NCI-H526 treated with DMSO at 0.1 percent for 48 hours (cell line): ENCODE measurements around the gene GPR171.

Source experiments
- DNase-seq: peaks from one replicate; lab custom pipeline; 2025; lab: John Stamatoyannopoulos, UW

GPR171 gene

DNA sequence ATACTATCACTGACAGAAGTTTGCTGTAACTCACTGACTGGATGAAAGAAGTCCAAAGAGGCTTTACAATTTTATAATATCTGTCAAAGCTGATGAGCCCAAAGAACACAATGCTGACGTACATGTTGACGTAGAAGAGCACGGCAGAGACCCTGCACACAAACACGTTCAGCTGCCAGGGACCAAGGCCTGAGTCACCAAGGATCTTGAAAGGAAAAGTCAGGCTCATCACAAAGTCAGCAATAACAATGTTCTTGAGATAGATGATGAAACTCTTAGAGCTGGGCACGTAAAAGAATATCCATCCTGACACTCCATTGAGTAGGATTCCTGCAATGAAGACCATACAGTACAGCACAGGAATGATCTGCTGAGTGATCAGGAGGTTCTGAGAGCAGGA, 10.9 kb upstream of the GPR171 start:
- no peak for DNase-seq

DNA sequence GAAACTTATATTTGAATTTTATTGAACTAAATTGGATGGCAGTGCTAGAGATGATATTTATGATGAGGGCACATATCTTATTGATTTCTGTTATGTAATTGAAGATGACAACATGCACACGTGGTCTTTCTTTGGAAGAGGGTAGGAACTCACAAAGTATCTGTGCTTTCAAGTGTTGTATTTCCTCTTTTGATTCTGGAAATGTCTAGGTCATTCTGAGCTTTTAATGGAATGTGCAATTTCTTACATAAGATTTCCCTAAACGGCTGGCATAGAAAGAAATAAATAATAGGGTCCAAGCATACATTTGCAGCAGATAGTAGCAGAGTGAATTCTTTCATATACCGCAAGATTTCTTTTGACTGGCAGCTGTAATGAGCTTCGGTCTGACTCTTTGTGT, 10.1 kb upstream of the GPR171 start:
- no peak for DNase-seq

DNA sequence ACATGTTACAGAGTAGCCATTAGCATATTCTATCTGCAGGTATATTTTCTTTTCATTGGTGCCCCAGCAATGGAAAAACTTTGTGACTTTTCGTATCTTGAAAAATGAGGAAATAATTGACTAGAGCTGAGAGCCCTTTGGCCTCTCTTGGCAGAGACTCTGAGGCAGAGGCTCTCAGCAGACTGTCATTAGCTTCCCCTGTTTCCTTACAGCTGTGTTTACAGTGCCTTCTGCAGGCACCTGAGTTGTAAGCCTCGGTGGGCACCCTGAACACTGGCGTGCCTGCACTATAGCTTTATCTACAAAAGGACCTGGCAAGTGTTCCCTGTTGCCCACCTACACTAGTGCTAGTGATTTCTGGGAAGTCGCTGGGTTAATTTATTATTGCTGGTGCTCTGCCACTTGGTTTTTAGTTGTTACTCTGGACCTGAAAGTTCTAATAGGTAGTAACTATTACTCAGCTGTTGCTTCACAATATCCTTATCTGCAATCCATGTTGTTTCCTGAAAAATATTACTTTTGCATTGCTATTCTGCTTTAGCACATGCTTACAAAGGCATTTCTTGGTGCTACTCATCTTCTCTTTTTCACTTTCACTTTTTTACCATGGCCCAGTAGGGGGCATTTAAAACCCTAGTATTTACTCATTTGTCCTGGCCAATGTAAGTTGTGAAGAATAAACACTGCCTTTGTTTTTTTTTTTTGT, 7.8 kb upstream of the GPR171 start:
- DNase-seq: no peak

DNA sequence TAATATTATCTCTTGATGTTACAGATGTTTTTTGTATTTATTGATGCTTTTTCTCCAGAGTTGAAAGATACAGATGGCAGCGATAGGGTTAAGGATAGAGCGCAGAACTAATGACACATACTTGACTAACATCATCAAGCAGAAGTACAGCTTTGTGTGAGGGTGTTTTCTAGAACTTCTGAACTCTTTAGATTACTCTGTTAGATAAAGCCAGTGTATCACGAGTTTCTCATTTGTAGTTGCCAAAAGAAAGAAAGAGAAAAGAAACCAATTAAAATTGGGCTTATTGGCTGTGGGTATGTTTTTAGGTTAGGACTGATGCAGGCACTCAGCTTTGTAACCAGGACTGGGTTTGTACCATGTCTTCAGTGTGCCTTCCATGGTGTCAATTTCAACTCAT, 6.6 kb upstream of the GPR171 start:
- DNase-seq: no peak

DNA sequence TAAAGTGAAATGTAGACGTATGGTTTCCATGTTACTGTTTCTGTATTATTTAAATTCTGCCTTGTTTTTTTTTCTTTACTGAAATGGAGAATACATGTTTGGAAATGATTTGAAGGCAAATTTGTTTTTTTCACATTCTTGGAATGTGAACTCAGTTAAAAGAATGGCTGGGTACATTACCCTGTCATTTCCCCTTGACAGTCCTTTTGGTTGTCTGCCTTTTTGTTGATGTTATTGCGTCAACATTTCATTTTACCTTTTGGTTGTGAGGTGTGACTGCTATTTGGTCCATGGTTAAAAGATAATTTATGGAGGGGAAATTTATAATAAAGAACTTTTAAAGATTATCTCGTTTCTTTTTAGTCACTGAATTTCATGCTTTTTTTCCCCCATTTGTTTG, 3.2 kb upstream of the GPR171 start:
- DNase-seq: no peak

DNA sequence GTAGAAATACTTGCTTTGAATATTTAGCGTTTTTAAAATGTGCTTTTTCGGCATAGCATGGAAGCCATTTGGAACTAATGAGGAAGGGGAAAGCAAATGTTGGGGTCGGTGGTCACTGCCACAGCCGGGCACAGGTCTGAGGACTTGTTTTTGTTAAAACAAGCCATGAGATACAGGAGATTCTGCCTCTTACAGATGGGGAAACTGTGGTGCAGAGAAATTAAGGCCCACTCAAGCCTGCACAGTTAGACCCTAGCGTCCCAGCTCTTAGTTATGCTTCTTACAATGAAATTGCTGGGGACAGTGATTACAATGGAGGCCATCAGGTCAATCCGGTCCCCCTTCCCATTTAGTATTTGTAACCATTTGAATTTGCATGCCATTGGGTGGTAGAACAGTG, 2.5 kb upstream of the GPR171 start:
- DNase-seq: no peak

DNA sequence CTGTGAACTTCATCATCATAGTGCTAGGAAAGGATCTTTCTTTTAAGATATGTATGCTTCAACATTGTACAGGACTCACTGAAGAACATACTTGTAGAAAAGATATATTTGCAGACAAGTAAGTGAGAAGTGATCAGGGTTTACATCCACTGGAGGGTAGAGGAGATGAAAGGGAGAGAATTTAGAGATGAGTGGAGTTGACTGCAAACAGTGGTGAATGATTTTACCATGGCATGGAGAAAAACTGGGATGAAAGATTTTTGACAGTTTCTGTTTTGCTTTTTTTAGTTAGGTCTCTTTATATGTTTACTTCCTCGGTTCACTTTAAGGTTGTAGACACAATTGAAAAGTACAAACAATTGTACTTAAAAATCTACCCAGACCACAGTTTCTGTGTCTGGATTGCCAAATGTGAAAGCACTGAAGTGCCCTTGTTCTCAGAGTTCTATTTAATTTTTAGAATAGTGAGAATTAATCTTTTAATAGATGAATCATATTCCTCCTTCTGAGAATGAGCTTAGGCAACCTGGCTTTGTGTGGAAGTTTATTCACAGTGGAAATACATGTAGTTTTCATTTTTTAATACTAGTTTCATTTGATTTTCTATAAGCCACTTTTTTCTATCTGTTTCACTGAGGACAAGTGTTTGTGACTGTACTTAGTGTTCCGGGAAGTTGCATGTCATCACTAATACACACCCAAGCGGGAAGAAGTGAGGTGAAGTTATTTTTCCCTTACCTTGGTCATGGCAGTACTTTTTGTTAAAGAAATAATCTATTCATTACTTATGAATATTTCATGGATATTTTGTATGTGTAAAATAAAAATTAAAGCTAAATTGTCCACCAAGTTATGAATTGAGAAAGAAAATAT, 1.8 kb upstream of the GPR171 start:
- DNase-seq: no peak

DNA sequence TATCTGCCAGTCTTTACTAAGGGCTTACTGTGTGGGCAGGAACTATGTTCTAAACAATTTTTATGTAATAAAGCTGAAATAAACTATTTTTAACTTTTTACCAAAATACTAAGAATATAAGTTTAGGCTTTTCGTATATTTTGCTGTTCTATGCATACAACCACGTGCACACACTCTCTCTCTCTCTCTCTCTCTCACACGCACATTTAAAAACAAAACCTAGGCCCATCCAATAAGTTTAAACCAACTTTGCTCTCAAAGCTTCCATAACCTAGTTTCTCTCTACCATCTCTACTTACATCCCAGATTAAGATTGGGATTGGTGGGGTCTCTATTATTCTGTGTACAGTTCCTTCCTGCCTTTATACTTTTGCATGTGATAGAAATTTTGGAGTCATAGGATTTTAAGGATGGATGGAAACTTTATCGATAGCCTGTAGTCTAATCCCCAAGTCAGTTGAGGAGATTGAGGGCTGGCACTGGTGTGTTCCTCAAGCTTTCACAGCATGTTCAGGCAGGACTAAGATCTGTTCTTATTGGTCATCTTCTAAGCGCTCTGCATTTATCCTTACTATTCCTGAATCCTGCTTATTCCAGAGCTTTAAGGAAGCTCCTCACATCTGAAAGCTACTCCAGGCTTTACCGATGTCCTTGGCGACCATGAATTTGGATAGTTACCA, 1.8 kb downstream of the GPR171 start:
- DNase-seq: no peak

DNA sequence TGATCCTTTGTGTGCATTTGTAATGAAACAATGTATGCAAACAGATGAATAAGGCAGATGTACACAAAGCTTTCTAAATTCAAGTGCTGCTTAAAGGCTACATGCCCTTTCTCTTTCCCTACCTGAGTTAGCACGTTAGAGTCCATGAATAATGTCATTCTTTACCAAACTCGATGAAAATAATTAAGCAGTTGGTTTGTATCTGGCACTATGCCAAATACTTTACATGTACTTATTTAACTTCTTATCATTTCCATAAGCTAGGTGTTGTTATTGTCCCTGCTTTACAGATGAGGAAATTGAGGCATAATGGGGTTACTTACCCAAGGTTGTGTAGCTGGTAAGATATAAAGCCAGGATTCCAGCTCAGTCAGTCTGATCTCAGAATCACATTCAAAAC, 2.4 kb downstream of the GPR171 start:
- no peak for DNase-seq

DNA sequence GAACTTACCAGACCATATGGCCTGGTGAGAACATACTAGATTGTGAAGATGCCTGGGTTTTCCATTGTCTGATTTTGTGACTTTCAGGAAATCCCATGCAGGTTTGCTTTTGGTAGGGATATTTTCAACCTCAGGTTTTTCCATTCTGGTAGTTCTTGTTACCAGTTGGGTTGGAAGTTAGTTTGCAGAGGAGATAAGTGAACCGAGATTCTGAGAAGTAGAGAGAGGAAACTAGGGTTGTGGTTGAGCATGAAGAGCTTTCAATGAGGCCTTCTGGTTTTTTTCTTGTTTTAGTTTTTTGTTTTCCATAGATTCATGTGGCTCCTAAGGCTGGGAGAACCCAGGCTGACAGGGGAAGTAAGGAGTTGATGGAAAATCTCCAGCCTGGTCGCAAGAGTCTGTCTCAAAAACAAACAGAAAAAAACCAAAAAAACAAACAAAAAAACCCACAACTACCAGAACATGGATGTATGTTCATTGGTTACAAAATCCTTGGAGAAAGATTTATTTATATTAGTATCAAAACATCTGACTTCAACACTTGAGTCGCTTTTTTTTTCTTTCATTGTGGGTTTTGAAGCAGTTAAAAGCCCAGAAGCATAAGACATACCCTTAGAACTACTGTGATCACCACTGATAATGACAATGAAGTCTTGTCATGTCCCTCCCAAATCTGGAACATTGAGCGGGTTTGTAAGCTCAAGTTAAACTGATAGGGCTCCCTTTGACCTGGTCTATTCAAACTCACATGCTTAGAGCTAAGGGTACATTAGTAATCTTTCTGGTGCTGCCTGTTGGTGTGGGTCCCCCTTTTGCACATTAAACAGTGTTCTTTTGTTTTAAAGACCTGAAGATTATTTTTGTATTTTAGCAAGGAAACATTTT, 3.2 kb downstream of the GPR171 start:
- no peak for DNase-seq

DNA sequence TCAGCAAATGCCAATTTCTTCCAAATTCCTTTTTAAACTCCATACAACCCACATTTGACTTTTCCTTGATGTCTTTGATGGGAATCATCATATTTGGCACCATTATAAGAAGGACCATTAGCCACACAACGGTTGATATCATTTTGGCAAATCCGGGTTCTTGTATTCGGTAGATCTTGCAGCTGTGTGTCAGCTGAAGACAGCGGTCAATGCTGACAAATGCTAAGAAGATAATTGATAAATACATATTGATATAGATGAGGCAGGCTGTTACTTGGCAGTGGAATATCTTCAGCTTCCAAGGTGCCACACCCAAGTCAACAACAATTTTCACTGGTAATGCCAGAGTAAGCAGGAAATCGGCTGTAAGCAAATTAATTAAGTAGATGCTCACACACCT, 4.2 kb downstream of the GPR171 start:
- DNase-seq: peak; percentile 5

DNA sequence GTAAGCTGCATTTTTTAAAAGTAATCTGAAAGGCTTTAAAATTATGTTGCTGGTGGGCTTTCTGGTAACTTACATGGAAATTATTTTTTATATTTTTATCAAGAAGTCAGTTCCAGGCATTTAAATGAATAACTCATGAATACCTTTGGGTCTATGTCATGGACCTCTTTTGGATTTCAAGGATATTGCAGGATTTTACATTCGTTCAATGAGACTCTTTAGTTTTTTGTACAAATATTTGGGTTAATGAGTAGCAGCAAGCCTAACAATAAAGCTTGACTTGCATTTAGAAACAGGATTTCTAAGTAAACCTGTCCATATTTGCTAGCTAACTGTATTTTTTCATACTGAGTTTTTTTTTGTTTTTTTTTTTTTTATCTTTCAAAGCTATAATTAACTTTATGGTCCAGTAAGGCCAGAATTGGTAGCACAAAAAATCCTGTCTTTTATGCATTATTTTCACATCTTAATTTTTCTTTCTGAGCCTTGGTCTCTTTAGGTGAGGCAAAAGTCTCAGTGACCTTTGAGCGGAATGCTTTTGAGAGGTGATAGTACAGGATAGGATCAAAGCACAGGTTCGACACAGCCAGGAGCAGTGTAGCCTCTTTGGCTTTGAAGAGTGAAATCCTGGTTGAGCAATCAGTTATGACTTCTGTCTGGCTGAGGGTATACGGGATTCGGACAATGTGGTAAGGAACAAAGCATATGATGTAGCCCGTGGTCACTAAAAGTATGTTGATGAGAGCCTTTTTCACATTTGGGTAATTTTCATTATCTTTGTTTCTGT, 4.8 kb downstream of the GPR171 start:
- DNase-seq: no peak

DNA sequence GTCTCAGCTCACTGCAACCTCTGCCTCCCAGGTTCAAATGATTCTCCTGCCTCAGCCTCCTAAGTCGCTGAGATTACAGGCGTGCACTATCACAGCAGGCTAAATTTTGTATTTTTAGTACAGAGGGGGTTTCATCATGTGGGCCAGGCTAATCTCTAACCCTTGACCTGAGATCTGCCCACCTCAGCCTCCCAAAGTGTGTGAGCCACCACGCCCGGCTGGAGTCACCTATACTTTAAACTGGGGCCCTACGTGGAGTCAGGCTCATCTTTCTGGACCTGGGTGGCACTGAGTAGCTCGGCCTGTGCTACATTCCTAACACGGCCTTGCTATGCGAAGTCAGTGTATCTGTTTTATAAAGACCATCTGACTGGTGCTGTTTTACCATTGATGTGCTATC, 5.8 kb downstream of the GPR171 start:
- no peak for DNase-seq

DNA sequence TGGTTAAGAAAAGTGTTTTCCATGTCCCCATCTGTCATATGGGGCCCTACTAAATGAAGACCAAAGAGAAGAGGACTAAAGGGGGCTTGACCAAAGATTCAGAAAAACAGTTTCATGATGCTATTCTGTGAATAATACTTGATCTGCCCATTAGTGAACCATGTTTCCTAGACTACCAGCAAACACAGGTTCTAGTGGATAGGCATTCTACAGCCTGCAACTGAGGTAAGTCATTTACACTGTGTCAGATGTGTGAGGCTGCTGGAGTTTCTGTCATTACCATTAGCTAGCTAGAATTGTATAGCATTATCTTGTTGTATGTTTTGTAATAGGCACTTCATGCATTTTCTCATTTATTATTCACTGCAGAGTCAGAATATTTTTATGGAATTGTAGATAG, 6.6 kb downstream of the GPR171 start:
- DNase-seq: no peak

DNA sequence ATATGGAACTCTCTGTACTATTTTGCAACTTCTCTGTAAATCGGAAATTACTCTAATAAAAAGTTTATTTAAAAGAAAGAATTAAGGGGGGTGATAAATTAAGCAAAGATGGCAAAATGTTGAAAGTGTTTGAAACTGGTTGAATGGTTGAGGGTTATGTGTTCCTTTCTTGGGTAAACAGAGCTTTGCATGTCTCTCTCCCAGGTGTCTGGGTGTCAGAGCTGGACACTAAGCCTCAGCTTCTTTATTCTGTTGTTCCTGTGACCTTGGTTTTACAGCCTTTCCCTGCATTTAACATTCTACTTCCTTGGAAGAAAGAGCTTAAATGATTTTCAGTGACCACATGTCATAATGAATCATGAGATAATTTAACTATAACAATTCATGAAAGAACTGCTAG, 7.2 kb downstream of the GPR171 start:
- peak; percentile 46 for DNase-seq

DNA sequence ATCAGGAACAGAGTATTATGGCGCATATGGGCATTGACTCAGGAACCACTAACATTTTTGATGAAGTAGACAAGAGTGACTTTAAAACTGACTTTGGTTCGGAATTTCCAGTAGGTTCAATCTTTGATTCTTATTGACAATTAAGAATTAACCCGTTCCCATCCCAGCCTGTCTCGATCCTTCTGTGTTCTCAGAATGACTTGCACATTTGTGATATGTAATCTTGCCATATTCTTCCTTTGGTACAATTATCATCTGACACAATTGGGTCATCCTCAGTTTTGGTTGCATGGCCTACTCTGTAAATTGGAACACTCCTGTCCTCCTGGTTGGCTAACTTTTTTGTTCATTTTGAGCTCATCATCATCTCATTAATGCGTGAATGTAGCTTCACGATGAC, 10.5 kb downstream of the GPR171 start:
- no peak for DNase-seq

DNA sequence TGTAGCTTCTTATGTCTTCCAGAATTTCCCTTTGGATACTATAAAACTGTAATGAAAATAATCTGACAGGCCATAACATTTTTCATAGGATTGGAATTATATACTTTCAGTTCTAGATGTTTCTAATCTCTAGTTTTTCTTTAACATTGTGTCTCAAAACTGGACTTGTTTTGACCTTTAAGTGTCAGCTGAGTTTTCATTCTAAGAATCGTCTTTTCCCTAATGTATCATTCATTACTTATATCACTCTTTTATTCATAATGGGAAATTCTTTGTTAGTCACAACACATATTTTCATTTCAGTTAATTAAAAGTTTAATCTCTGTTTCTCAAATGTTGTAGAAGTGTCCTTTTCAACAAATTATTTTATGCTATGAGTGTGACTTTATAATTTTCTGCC, 11.9 kb downstream of the GPR171 start:
- no peak for DNase-seq

DNA sequence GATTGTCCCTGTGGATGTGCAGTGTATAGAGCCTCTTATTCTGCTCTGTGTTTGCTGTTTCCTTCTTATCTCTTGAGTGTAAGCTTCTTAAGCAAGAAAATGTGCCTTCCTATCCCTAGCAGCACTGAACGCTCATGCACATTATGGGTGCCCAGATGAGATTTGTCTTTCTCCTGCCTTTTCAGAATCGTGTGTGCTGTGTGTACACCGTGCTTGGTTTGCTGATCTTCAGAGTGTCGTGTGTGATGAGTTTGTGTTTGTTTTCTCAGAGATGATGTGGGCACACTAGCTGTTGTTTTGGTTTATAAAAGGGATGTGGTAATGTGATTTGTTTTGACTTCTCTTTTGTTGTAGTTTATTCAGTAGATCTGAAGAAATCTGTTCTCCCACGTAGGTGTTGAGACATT, 19.7 kb downstream of the GPR171 start:
- no peak for DNase-seq

DNA sequence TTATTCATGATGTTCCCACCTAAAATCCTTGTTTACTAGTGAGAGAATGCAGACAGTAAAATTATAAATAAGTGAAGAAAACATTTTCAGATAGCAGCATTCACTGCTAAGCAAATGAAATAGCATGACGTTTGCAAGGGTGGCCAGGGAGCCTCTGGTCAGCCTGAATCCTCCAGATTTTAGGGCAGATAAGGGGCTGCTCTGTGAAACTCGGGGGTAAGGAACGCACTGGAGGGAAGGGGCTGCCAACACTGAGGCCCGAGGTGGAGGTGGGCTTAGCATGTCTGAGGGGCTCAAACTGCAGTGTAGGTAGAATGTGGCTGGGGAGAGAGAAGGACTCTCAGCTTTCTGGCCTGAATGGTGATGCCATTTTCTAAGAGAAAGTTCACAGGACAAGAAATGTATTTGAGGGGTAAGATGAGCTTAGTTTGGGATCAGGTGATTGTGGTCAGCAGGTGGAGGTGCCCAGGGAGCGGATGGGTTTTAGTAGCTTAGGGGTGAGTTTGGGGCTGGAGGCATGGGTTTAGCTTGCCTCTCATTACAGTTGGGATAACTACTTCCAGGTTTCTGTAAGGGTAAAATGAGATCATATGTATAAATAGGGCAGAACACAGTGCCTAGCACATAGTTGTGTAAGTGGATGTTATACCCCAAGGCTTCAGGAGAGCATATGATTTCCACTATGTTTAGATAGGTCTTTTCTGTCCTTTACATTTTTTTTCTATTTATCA, 20.5 kb downstream of the GPR171 start:
- DNase-seq: no peak

DNA sequence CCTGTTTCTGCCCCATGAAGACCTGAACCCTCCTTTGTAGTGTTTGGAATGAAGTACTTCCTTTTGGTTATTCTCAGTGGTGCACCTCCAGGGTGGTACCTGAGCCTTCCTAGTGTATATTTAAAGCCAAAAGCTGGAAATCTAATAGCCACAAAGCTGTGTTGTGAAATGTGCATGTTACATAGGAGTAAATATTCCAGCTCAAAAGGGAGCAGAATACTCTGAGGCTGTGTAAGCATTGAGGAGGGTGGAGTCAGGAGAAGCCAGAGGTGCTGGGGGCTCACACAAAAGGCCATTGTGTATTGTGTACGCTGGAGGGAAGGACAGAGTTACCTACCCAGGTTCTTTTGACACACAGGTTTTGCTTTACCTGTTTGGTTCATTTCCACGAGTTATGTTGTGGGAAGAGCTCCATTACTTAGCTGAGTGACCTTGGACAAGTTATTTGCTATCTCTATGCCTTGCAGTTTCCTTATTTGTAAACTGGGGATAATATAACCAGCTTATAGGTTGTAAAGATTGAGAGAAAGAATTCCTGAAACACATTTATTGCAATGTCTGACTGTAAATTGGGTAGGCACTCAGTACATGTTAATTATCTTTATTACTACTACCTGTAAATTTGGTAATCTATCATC, 24.7 kb downstream of the GPR171 start:
- peak; percentile 73 for DNase-seq
